Natural killer cell (primary cell): ENCODE data around the gene RNASE13. TPM values are rescaled to one million over a fixed set of nuclear protein-coding genes. Genes with fewer than 3 reads are reported as not detected.

Experiments used
- ATAC-seq, 3 donors: fragments of 150-1000 bp in 2 of 3; fragments of 200-7000 bp in 1 of 3; cut with Tn5 transposase; 1 replicate in 1 of 3; 2 replicates in 2 of 3; pipeline ENCODE4 v1.10.0; 2021; ENCODE audit warnings: mild to moderate bottlenecking in 2 of 3, moderate library complexity in 2 of 3
- DNase-seq, 2 donors: peaks; one replicate each; pipeline versions ENCODE4 v3.0.0 to v3.0.0-alpha.2; 2013 to 2021; ENCODE audit warnings: mixed read lengths in 1 of 2
- H3K27ac ChIP-seq: one replicate; pipeline ENCODE4 v1.5.1; 2013; ENCODE audit warnings: mild to moderate bottlenecking, low read length
- H3K27me3 ChIP-seq: one replicate; pipeline ENCODE4 v1.6.1; 2013; ENCODE audit warnings: low read length; ENCODE audit not compliant: control insufficient read depth, insufficient read depth
- H3K36me3 ChIP-seq: one replicate; pipeline ENCODE4 v1.6.1; 2013; ENCODE audit warnings: low read length; ENCODE audit not compliant: control insufficient read depth, insufficient read depth
- H3K4me1 ChIP-seq: one replicate; pipeline ENCODE4 v1.6.1; 2013; ENCODE audit warnings: low read length; ENCODE audit not compliant: control insufficient read depth, insufficient read depth
- H3K4me3 ChIP-seq: one replicate; pipeline ENCODE4 v1.5.1; 2013; ENCODE audit warnings: low read length
- H3K9me3 ChIP-seq: one replicate; pipeline ENCODE4 v1.6.1; 2013; ENCODE audit warnings: low read length; ENCODE audit not compliant: control insufficient read depth, insufficient read depth
- H3K27ac Mint-ChIP-seq, 2 donors: one replicate each; pipeline ENCODE4 v1.8.0; 2022; ENCODE audit warnings: mild to moderate bottlenecking in 2 of 2, mixed read lengths in 2 of 2, moderate library complexity in 1 of 2
- H3K27me3 Mint-ChIP-seq, 2 donors: one replicate each; pipeline ENCODE4 v1.8.0; 2022; ENCODE audit warnings: low read depth in 2 of 2, mixed read lengths in 2 of 2
- H3K36me3 Mint-ChIP-seq: one replicate; pipeline ENCODE4 v1.8.0; 2022; ENCODE audit warnings: mixed read lengths
- H3K4me1 Mint-ChIP-seq, 2 donors: one replicate each; pipeline ENCODE4 v1.8.0; 2022; ENCODE audit warnings: mixed read lengths in 2 of 2
- H3K4me3 Mint-ChIP-seq: one replicate; pipeline ENCODE4 v1.8.0; 2022; ENCODE audit warnings: mild to moderate bottlenecking, moderate library complexity, mixed read lengths
- H3K9me3 Mint-ChIP-seq, 2 donors: one replicate each; pipeline ENCODE4 v1.8.0; 2022; ENCODE audit warnings: mixed read lengths in 2 of 2
- CTCF ChIP-seq: fragments of 200-600 bp; IDR thresholded peaks from one replicate; pipeline ENCODE4 v1.8.0; 2022; ENCODE audit warnings: antibody characterized with exemption
- WGBS: methylation state at CpG from one replicate; pipeline ENCODE4 v1.1.7; 2013; ENCODE audit warnings: missing lambda C conversion rate; ENCODE audit not compliant: insufficient coverage; 5-methylcytosine and 5-hydroxymethylcytosine counted together
- intact Hi-C: fragments of 100-400 bp; cut with micrococcal nuclease; formaldehyde crosslinking; loops from one replicate; pipeline ENCODE4 v1.14.2; 2022
- total RNA-seq, 4 donors: library from RNA; stranded (reverse); fragments of 120-200 nt in 1 of 4; gene quantifications; one replicate each; pipeline versions ENCODE4 v1.2.3 to v1.2.4, GENCODE V29; 2013 to 2022

Gene RNASE13
- total RNA-seq, 3 donors from 2014 or later (not counting 1 experiment from before 2014, with no cell fraction given) = not detected

GRCh38 chr14:21055432-21056117 is 21.0 kb upstream of the RNASE13 start:
- 77% methylated on average over 5 of the region's 5 CpGs for WGBS
- Mint-ChIP-seq H3K27me3 (peaks cover 10 to 17% of the 10 kb centered on the region in 2 donors), H3K36me3 (no peaks in the 10 kb centered on the region), H3K4me1 (no peaks in the 10 kb centered on the region), H3K4me3 (no peak overlapping the region), H3K9me3 (no peaks in the 10 kb centered on the region), H3K27ac (no peak overlapping the region)
- Histone ChIP-seq H3K4me1 (no peaks in the 10 kb centered on the region), H3K27ac (no peak overlapping the region), H3K4me3 (no peak overlapping the region), H3K36me3 (no peaks in the 10 kb centered on the region), H3K27me3 (no peaks in the 10 kb centered on the region), H3K9me3 (no peaks in the 10 kb centered on the region)
- intact Hi-C loops = no loop called here
- TF ChIP-seq CTCF = no peak
- no peak for DNase-seq
- ATAC-seq = no peak

- Histone ChIP-seq H3K9me3 (no peaks in the 10 kb centered on the region), H3K4me3 (no peak overlapping the region), H3K4me1 (no peaks in the 10 kb centered on the region), H3K36me3 (no peaks in the 10 kb centered on the region), H3K27ac (no peak overlapping the region), H3K27me3 (no peaks in the 10 kb centered on the region)
- no peaks in the 10 kb centered on the region for H3K36me3 Mint-ChIP-seq
- TF ChIP-seq CTCF = no peak
- no peaks in the 10 kb centered on the region for H3K9me3 Mint-ChIP-seq
- H3K27ac Mint-ChIP-seq = no peak overlapping the region
- peaks cover 1 to 9% of the 10 kb centered on the region in 2 donors for H3K27me3 Mint-ChIP-seq
- intact Hi-C loops = no loop called here
- 100% methylated on average over 1 of the region's 4 CpGs for WGBS
- no peaks in the 10 kb centered on the region for H3K4me1 Mint-ChIP-seq
- ATAC-seq = no peak
- no peak overlapping the region for H3K4me3 Mint-ChIP-seq
- DNase-seq = no peak
These were observed 20.1 kb upstream of the RNASE13 start for GRCh38 chr14:21054768-21055145.

GRCh38 chr14:21054123-21054767 is 19.6 kb upstream of the RNASE13 start:
- Mint-ChIP-seq H3K4me3 (no peak overlapping the region), H3K36me3 (no peaks in the 10 kb centered on the region), H3K9me3 (no peaks in the 10 kb centered on the region), H3K27me3 (peaks cover 0 to 8% of the 10 kb centered on the region in 2 donors), H3K27ac (no peak overlapping the region), H3K4me1 (no peaks in the 10 kb centered on the region)
- H3K4me1 ChIP-seq = no peaks in the 10 kb centered on the region
- 73% methylated on average over 3 of the region's 3 CpGs for WGBS
- no peak overlapping the region for H3K4me3 ChIP-seq
- TF ChIP-seq CTCF = no peak
- no peaks in the 10 kb centered on the region for H3K27me3 ChIP-seq
- ATAC-seq (no peak), DNase-seq (no peak)
- no peaks in the 10 kb centered on the region for H3K9me3 ChIP-seq
- intact Hi-C loops = no loop called here
- H3K36me3 ChIP-seq = no peaks in the 10 kb centered on the region
- no peak overlapping the region for H3K27ac ChIP-seq
